ENCODE measurements around the gene ANO6.
"Not testable (repeated sequence)": the region's sequence is repeated elsewhere in the genome, so short reads cannot be mapped to it uniquely, and the experiment has no call there.

Gene ANO6

GRCh38 chr12:45244561-45245343 lies 28.9 kb downstream of the ANO6 start:
- DNase-seq = no peak

GRCh38 chr12:45246236-45246635 lies 30.3 kb downstream of the ANO6 start:
- DNase-seq = no peak

- no peak for DNase-seq
Measured at GRCh38 chr12:45247589-45247988, 31.7 kb downstream of the ANO6 start.

DNA sequence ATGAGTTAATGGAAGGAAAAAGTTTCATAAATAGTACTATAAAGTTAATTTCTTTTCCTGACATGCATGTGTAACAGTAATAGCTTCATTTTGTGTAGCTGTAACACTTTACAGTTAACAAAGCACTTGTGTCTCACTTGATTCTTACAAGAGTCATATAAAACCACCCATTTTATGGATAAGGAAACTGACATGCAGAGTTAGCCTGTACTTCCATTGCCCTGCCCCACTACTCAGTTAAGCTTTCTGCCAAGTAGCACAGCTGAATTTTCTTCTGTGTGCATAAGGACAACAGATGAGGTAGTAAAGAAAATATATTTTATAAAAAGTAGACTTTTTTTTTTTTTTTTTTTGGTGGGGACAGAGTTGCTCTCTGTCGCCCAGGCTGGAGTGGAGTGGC lies 32.2 kb downstream of the ANO6 start:
- no peak for DNase-seq

DNA sequence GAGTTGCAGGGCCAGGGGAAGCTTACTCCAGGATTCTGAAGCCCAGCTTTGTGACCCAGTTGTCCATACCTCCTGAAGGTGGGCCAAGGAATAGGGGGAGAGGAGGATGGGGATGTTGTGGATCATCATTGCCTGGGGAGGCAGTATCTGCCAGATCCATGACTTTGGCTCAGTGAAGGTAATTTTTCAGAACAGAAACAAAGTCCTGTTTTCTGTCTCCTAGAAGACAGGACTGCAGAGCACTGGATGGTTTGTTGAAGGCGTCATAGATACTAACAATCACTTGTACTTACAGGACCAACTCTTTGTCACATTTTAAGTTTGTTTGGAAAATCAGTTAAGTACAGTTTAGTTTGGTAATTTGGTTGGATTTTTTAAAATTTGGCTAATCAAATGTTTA lies 38.4 kb downstream of the ANO6 start:
- DNase-seq = no peak

- DNase-seq = no peak
Measured at GRCh38 chr12:45256721-45257120, 40.8 kb downstream of the ANO6 start.

DNA sequence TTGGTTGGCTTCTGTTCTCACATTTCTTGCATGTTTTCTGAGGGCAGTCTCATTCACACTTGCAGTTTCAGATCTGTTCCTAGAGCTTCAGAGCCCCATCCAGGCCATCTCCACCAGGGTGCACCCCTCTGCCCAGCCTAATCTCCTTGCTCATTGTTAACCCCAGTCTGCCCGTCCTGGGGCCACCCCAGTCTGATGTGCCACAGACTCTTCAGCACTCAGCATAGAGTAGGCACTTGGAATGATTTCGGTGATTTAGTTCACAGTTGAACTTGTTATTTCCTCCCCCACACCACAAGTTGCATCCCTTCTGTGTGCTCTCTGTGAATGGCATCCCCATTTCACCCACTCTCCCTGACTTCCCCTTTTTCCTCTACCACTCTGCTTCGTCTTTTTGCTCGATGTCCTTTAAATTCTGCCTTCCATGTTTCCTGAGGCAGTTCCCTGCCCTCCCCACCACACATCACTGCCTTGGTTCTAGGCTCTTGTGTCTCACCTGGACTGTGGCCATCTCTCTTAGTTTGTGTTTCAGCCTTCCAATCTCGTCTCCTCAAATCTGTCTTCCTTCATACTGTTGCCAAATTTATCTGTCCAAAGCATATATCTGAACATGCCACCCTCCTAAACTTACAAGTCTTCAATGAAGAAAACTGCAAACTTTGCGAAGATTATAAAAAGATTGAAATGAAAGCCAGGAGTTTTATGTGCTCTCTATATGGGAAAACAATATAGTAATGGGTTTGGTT lies 41.5 kb downstream of the ANO6 start:
- DNase-seq = no peak

DNA sequence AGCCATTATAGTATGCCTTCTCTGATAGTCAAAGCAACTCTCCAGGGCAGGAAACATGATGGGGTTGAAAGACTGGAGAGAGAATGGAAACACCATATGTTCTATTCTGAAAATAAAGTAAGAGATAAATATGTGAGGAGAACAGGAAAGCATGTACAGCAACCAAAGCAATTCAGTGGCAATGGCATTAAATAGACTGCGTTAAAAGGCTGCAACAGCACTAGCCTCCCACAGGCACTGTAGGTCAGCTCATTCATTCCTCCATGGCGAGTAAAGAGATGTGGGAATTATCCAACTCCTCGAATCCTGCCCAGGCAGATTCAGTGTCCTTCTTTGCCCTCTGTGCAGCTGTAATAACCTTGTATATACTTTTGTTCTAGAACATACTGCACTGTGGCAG lies 43.8 kb downstream of the ANO6 start:
- DNase-seq = no peak

DNA sequence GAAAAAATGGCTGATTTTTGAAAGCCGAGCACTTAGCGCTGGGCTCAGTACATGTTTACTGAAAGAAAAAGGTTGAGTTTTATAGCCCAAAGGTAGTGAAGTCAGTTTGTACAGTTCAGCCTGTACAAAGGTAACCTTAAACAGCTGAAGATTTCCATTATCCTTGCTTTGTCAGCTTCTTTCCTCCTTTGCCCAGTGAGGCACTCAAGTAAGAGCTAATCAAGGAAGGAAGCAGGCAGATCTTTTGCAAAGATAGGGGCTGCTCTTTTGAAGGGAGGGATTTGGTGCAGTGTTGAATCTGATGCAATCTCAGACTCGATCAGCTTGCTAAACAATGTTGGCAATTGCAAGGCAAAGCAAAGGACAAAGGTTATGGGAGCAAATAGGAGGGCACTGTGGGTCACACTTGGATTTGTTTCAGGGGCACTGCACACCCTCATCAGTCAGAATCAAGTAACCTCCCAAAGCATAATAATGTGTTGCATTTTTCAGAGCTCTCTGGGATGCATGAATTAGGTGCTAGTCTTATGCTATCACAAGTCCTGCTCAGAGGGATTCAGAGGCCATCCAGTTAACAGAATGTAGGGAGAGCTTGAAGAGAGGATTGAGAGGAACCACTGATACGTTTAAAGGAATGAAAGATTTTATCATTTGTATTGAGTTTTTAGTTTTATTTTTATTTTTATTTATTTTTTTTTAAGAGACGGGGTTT lies 44.4 kb downstream of the ANO6 start:
- DNase-seq = no peak

- no peak for DNase-seq
Measured at GRCh38 chr12:45260854-45261253, 45.0 kb downstream of the ANO6 start.

- not testable (repeated sequence) for DNase-seq
Measured at GRCh38 chr12:45262185-45262584, 46.3 kb downstream of the ANO6 start.

DNA sequence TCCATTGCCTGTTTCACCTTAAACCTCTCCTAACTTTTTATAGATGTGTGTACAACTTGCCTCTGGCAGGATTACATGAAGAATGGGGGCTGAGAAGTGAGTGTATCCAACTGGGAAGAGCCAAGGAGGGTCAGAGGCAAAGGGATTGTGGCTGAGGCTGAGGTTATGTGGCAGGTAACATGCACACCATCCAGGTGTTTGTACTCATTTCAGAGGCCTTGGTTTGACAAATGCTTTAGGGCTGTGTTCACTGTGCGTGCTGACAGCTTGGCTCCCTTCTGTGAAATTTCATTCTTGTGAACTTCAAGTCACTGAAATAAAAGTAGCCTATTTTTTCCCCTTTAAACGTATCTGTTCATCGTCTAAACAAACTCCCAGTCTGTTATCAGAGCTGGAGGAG lies 47.7 kb downstream of the ANO6 start:
- DNase-seq = no peak

- DNase-seq = no peak
Measured at GRCh38 chr12:45268672-45269411, 52.9 kb downstream of the ANO6 start.

GRCh38 chr12:45269412-45269751 lies 53.5 kb downstream of the ANO6 start:
- no peak for DNase-seq

DNA sequence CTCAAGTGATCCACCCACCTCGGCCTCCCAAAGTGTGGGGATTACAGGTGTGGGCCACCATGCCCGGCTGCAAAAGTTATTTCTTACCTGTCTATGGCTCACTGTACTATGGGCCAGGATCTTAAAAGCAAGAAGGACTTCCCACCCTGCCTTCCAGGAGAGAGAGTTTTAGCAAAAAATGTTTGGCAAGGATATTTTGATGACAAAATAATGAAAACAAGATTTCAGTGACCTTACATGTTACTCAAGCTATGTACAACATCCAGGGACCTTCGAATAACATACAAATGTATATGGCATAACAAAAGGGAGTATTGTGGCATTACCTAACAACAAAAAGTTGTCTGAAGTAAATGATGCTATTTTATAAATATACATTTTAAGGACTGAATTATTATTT lies 55.1 kb downstream of the ANO6 start:
- DNase-seq = no peak

GRCh38 chr12:45273717-45274271 lies 57.9 kb downstream of the ANO6 start:
- no peak for DNase-seq

GRCh38 chr12:45276154-45276755 lies 60.4 kb downstream of the ANO6 start:
- DNase-seq = no peak

DNA sequence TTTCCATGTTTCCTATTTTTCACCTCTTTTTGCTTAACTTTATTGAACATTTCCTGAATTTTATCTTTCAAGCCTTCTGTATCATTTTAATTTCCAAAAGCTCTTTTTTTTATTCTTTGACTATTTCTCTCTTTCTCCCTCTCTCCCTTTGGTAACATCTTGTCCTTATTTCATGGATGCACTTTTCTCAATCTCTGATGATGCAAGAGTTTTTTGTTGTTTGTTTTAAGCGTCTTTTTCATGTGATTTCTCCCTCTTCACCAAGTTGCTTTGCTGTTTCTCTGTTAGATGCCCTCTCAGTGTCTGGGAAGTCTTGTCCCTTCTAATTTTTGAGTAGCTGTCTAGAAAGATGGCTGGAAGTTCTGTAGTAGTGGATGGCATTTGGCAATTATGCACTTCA lies 62.6 kb downstream of the ANO6 start:
- no peak for DNase-seq

DNA sequence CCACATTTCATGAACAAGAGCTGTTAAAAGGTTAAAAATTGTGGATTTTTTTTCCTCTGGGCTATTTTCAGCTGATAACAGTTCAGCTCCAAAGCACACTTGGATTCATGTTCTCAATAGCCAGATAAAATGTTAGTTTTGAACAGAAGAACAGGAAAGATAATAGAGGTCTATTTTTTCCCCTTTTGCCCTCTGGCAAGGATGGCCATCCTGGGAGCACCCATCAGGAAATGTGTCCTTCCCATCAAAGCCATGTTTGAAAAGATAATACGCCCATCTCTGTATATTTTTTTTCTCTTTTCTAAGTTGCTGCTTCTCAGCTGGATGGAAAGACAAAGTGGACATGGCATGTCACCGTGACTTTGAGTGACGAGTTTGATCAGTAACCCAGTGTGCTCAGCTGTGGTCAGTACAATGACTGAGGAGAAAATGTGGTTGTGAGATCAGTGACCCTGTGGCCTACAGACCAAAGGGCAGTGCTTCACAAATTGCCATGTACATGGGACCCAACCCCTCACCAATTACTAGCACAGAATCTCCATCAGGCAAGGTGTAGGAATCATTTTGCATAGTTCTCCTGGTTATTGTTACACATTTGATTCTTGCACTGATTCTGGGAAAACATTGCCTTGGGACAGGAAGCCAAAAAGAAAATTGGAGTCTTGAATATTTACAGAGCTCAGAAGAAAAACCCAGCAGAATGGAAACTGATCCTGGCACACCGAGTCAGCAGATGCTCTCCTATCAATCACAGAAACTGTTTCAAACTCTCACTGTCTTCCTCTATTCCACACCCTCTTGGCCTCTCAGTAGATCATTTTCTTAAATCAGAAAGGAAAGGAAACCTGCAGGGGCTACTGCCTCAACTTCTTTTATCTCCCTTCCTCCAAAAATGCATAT lies 64.3 kb downstream of the ANO6 start:
- DNase-seq = no peak

DNA sequence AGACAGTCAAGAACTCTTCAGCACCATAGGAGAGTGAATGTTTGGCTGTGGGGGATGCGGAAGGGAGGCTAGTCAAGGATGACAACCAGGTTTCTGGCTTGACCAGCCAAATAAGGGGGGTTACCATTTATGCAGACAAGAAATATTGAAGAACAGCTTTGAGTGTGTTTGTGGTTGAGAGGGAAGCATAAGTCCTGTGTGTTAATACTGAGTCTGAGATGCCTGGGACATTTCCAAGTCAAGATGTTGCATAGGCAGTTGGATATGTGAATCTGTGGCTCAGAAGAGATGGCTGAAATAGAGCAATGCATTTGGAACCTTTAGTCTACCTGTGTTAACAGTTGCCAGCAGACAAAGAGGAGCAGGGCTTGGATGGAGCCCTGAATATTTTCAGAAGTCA lies 66.1 kb downstream of the ANO6 start:
- DNase-seq = no peak

DNA sequence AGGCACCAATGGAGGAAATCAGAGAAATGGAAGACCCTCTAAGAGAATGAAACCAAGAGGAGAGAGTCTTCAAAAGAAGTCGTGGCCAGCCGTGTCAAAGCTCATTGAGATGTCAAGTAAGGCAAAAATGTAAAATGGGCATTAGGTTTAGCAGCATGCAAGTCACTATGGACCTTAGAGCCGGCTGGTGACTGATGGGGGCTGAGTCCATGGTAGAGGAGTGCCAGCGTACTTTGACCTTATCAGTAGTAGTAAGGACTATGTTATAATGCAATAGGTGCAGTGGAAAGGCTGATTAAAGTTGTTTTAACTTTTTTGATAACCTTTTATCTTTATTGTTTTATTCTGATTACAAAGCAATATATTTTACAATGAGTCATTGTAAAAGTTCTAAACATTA lies 66.5 kb downstream of the ANO6 start:
- DNase-seq = no peak
